Stomach smooth muscle (tissue), 2 donors: ENCODE data around the gene UBE2E2.

Experiments
- H3K27ac ChIP-seq: one replicate; pipeline ENCODE4 v1.7.0; 2013; ENCODE audit warnings: mild to moderate bottlenecking, low read length, inconsistent platforms
- H3K27me3 ChIP-seq, 2 donors: one replicate each; pipeline ENCODE4 v1.7.0; 2013; ENCODE audit warnings: low read length in 2 of 2; ENCODE audit not compliant: insufficient read depth in 2 of 2, control insufficient read depth in 1 of 2
- H3K36me3 ChIP-seq, 2 donors: one replicate each; pipeline ENCODE4 v1.7.0; 2013; ENCODE audit warnings: low read length in 2 of 2; ENCODE audit not compliant: control insufficient read depth in 2 of 2, insufficient read depth in 2 of 2
- H3K4me1 ChIP-seq: one replicate; pipeline ENCODE4 v1.7.0; 2013; ENCODE audit warnings: low read length; ENCODE audit not compliant: control insufficient read depth, insufficient read depth
- H3K4me3 ChIP-seq, 2 donors: one replicate each; pipeline ENCODE4 v1.7.0; 2013; ENCODE audit warnings: low read length in 2 of 2
- H3K9ac ChIP-seq, 2 donors: one replicate each; pipeline ENCODE4 v1.7.0; 2013; ENCODE audit warnings: low read length in 2 of 2, mild to moderate bottlenecking in 1 of 2
- H3K9me3 ChIP-seq, 2 donors: one replicate each; pipeline ENCODE4 v1.7.0; 2013; ENCODE audit warnings: low read length in 2 of 2; ENCODE audit not compliant: control insufficient read depth in 2 of 2
- donor health status: healthy.
- donor health status: Pancreatic carcinoma.

UBE2E2 gene

DNA sequence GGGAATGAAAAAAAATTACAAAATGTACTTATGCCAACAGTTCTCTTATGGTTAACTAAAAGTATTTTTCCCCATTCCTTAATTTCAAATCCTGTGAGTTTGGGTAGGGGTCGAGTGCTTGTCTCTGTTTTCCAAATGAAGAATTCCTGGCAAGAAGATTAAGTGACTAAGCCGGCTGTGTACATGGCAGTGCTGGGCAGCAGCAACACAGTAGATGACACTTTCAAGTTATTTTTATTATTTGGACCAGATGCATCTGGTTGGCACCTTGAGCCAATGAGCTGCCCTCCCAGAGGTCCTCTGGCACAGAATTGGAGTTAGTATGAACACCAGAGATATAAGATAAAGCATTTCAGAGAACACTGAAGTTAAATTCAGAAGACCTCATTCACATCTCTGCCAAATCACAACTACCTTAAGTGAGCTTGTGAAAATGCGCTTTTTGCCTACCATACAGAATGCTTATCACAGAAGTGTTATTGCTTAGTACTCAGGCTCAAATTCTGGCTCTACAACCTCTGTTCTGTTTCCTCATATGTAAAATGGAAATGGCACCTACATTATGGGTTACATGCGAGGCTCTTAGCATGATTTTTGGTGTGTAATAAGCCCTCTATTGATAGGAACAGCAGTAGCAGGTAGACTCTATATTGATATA is 256.9 kb downstream of the UBE2E2 start:
- no peaks in the 10 kb centered on the region for H3K36me3 ChIP-seq
- no peak overlapping the region for H3K9ac ChIP-seq
- H3K27ac ChIP-seq, result no peak overlapping the region
- no peak overlapping the region for H3K4me3 ChIP-seq
- no peaks in the 10 kb centered on the region for H3K27me3 ChIP-seq
- H3K4me1 ChIP-seq, result peaks cover 4% of the 10 kb centered on the region
- H3K9me3 ChIP-seq, result no peaks in the 10 kb centered on the region

DNA sequence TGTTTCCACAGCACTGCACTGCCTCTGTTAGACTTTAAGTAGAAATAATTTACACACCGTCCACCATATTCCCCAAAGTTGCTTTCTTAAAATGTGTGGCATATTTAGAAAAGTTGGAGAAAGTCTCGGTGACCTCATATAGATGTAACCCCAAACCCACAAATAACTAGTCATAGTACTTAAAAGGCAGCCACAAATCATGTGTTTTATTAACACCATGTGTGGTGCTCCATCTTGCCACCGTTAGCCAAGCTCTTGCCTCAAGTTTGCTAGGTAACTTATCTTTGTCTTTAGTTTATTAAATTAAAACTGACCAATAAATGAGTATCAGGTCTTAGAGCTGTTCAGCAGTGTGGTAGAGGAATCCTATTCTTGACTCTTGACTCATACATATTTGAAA is 257.9 kb downstream of the UBE2E2 start:
- Histone ChIP-seq H3K4me1 (peaks cover 4% of the 10 kb centered on the region), H3K27me3 (no peaks in the 10 kb centered on the region), H3K9ac (no peak overlapping the region), H3K36me3 (no peaks in the 10 kb centered on the region), H3K9me3 (no peaks in the 10 kb centered on the region), H3K4me3 (no peak overlapping the region), H3K27ac (no peak overlapping the region)

DNA sequence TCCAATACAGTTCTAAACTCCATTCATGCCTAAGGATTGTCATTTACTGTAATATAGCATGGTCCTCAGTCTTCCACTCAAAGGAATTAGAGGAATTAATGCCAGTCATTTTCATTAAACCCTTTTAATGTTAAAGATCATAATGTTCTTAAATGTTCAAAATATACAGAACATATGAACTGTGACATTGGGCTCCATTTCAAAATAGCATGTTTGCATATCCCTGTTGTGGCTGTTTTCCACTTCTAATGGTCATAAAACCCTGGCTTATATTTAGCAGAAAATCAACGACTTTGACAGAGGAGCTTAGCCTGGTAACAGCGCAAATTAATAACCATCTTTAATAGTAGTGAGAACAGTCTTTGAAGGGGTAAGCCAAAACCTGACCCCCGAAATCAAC is 260.7 kb downstream of the UBE2E2 start:
- Histone ChIP-seq H3K36me3 (no peaks in the 10 kb centered on the region), H3K4me1 (peaks cover 4% of the 10 kb centered on the region), H3K27ac (no peak overlapping the region), H3K9ac (no peak overlapping the region), H3K9me3 (no peaks in the 10 kb centered on the region), H3K27me3 (no peaks in the 10 kb centered on the region), H3K4me3 (no peak overlapping the region)

DNA sequence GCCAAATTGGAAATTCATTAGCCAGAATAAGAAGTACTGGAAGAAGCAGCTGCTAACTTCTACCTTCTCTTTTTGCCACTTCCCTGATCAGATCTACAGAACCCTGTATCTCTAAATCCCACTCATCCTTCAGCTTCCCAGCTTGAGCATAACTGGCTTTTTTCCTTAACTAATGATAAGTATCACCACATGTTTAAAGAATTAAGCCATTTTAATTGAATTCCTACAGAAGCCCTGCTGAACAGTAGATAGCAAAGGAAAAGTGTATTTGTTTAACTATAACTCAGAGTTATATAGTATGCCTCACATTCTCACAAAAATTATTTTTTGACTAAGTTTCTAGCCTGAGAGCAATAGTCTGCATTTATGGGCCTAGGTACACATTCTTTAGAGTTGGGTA is 262.4 kb downstream of the UBE2E2 start:
- Histone ChIP-seq H3K4me3 (no peak overlapping the region), H3K27ac (no peak overlapping the region), H3K9me3 (no peaks in the 10 kb centered on the region), H3K27me3 (no peaks in the 10 kb centered on the region), H3K36me3 (no peaks in the 10 kb centered on the region), H3K4me1 (no peaks in the 10 kb centered on the region), H3K9ac (no peak overlapping the region)

DNA sequence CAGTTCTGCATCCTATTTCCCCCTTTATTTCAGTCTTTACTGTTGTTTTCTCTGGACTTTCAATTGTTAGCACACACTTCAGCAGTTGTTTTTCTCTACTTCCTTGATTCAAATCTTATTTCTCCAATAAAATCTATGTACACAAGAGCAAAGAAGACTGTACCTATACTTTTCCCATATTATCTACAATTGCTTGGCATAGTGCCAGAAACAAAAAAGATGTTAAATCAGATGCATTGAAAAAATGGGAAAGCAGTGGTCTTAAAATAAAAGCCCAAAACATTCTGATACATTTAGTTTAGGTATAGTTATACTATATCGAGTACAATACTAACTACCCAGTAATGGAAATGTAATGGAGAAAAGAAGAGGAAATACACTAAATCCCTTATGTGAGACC is 265.1 kb downstream of the UBE2E2 start:
- no peaks in the 10 kb centered on the region for H3K36me3 ChIP-seq
- no peak overlapping the region for H3K9ac ChIP-seq
- H3K4me3 ChIP-seq, result no peak overlapping the region
- no peaks in the 10 kb centered on the region for H3K9me3 ChIP-seq
- no peaks in the 10 kb centered on the region for H3K4me1 ChIP-seq
- no peak overlapping the region for H3K27ac ChIP-seq
- H3K27me3 ChIP-seq, result no peaks in the 10 kb centered on the region

DNA sequence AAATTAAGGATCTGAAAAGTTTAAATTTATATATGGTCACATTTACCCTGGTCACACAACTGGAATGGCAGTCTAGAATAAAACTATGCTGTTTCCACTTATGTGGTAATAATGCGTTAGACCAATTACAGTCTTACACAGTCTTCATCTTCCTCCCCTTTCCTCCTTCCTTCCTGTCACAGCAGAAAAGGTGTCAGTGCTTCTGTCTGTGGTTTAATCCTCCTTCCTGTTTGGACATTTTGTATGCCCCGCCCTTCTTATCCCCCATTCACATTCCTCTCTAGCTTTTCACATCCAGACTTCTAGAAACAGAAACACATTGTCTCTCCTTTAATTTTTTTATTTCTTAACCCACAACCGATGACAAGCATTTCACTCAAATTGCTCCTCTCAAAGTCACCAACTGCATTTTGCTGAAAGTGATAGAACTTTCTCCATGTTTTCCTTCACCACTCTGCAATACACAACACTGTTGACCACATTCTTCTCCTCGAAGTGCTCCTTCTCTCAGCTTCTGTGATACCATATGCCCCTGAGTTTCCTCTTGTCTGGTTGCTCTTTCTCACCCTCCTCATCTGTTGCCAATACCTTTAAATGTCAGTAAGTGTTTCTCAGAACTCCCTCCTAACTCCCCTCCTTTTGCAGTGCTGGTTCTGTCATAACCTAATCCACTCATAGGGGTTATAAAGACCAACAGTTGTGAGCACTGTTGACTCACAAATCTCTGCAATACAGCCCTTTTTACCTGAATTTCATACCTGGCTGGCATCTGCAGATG is 271.6 kb downstream of the UBE2E2 start:
- no peak overlapping the region for H3K27ac ChIP-seq
- H3K4me3 ChIP-seq, result no peak overlapping the region
- H3K9ac ChIP-seq, result no peak overlapping the region
- no peaks in the 10 kb centered on the region for H3K36me3 ChIP-seq
- H3K27me3 ChIP-seq, result no peaks in the 10 kb centered on the region
- H3K9me3 ChIP-seq, result no peaks in the 10 kb centered on the region
- H3K4me1 ChIP-seq, result no peaks in the 10 kb centered on the region

DNA sequence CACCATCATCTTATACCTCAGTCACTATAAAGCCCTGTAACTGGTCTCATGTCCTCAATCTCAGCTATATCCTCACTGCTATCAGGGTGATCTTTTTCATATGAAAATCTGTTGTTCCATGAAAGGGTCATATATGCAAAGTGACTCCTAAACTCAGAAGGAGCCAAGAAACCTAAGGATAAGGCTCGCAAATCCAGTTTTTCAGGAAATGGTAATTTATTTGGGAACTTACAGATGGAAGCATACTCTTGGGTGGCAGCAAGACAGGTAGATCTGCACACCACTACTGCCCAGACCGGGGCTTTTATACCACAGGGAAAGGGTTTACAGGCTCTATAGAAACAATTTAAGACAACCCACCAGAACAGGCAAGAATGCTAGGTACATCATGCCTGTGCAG is 272.3 kb downstream of the UBE2E2 start:
- Histone ChIP-seq H3K36me3 (no peaks in the 10 kb centered on the region), H3K9me3 (no peaks in the 10 kb centered on the region), H3K27ac (no peak overlapping the region), H3K4me1 (no peaks in the 10 kb centered on the region), H3K9ac (no peak overlapping the region), H3K27me3 (no peaks in the 10 kb centered on the region), H3K4me3 (no peak overlapping the region)

DNA sequence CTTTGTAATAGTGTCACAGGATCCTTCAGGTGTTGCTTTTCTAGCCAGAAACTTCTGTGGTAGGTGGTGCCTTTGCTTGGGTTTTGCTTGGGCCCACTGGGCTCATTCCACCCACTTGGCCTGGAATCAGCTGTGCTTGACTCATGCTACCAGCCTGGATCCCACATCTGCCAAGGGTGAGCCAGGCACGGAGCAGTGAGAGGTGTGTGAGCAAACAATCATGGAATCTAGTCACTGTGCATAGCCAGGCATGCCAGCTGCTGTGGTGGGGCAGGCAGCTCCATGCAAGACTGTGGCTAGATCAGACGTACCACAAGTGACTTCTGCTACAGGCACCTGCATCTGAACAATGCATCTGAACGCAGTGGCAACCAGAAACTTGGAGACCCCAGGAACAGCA is 275.9 kb downstream of the UBE2E2 start:
- H3K27ac ChIP-seq, result no peak overlapping the region
- no peaks in the 10 kb centered on the region for H3K4me1 ChIP-seq
- no peaks in the 10 kb centered on the region for H3K36me3 ChIP-seq
- H3K4me3 ChIP-seq, result no peak overlapping the region
- H3K9ac ChIP-seq, result no peak overlapping the region
- H3K27me3 ChIP-seq, result no peaks in the 10 kb centered on the region
- H3K9me3 ChIP-seq, result no peaks in the 10 kb centered on the region

DNA sequence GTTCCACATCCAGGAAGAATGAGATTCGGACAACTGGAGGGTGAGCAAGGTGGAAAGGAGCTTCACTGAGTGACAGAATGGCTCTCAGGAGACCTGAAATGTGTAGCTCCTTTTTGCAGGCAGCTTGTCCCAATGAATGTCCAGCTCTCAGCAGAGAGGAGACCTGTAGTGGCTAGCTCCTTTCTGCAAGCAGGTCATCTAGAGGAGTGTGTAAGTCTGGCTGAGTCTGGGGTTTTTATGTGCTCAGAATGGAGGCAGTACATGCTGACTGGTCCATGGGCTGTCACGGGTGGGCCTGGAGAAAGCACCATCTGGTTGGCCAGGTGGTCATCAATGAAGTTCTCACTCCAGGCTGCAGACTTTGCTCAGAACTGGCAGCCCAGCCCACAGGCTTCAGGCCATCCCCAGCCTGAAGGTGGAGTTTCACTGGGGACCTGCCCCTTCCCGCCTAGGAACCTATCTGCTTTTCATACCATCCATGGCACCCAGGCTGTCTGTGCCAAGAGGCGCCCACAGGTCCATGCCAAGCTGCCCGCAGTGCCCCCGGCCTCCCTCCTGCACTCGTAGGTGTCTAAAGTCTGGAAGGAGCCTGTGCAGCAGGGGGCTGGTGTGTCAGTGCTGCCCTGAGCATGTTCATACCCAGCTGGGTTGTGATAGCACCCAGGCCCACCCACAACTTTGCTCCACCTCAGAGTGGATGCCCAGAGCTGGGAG is 276.6 kb downstream of the UBE2E2 start:
- Histone ChIP-seq H3K4me3 (no peak overlapping the region), H3K27ac (no peak overlapping the region), H3K9ac (no peak overlapping the region), H3K9me3 (no peaks in the 10 kb centered on the region), H3K27me3 (no peaks in the 10 kb centered on the region), H3K36me3 (no peaks in the 10 kb centered on the region), H3K4me1 (no peaks in the 10 kb centered on the region)

DNA sequence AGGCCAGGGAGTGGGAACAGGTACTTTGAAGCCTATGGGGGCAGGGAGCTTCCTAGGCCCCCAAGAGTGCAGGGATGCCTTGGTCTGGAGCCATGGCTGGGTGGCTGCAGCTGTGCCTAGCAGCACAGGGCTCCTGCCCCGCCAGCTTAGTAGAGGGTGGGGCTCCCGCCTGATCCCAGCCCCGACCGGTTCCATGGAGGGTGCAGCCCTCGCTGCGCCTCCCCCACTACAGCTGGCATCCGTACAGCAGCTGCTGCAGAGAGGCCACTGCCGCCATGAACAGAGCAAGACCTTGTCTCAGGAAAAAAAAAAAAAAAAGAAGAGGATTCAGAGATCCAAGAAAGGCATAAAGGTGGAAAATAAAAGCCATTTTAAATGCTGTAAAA is 277.2 kb downstream of the UBE2E2 start:
- H3K27ac ChIP-seq, result no peak overlapping the region
- no peak overlapping the region for H3K4me3 ChIP-seq
- H3K4me1 ChIP-seq, result no peaks in the 10 kb centered on the region
- no peaks in the 10 kb centered on the region for H3K36me3 ChIP-seq
- no peak overlapping the region for H3K9ac ChIP-seq
- H3K27me3 ChIP-seq, result no peaks in the 10 kb centered on the region
- no peaks in the 10 kb centered on the region for H3K9me3 ChIP-seq
